K562 (cell line): ENCODE data around the gene ZNF454. TPM values are rescaled to one million over a fixed set of nuclear protein-coding genes. Genes with fewer than 3 reads are reported as not detected.

ENCODE experiments used
- ATAC-seq: fragments of 200-7000 bp; cut with Tn5 transposase; 3 replicates; pipeline ENCODE4 v1.9.1; 2020; ENCODE audit warnings: moderate library complexity
- Bru-seq: library from RNA; stranded (reverse); fragments of 400-500 nt; gene quantifications from one replicate; lab custom pipeline; 2021; lab: Mats Ljungman, UMichigan
- BruChase-seq, 2 experiments: library from RNA; stranded (reverse); fragments of 400-500 nt; gene quantifications; one replicate each; lab custom pipeline; 2021; lab: Mats Ljungman, UMichigan
- BruUV-seq: library from RNA; stranded (reverse); fragments of 400-500 nt; replicated peaks from 2 replicates; lab custom pipeline; 2021; lab: Mats Ljungman, UMichigan
- CTCF ChIA-PET: fragments of 300-600 bp; formaldehyde crosslinking; extraction: SDS; loops from one replicate; lab custom pipeline; 2021; ENCODE audit warnings: low intra/inter-chr PET ratio; lab: Yijun Ruan, JAX
- POLR2A ChIA-PET: fragments of 300-600, 350-650 bp; sonication (Branson Sonifier 250); formaldehyde crosslinking; extraction: SDS; loops from one replicate; lab custom pipeline; 2021; ENCODE audit warnings: antibody characterized with exemption, inconsistent platforms; lab: Yijun Ruan, JAX
- DNase-seq, 4 experiments: peaks; one replicate each; pipeline versions ENCODE4 v3.0.0 to v3.0.0-alpha.2; 2011 to 2018; ENCODE audit warnings: low spot score in 3 of 4, mixed read lengths in 3 of 4; ENCODE audit errors: extremely low read depth in 1 of 4
- FAIRE-seq: peaks from 2 replicates; lab custom pipeline; 2011; peaks lifted over from hg19 to GRCh38; lab: Jason Lieb, UNC
- H2AFZ ChIP-seq: 2 replicates; pipeline ENCODE4 v1.6.0; 2011; ENCODE audit warnings: low read depth, low read length, control low read depth, inconsistent platforms
- H3K27ac ChIP-seq: fragments of 200-600 bp; 3 replicates; pipeline ENCODE4 v1.8.0; 2011; ENCODE audit warnings: low read depth, mild to moderate bottlenecking, control low read depth, inconsistent platforms, low read length, moderate library complexity, mixed read lengths; ENCODE audit errors: extremely low read depth
- H3K27me3 ChIP-seq, 2 experiments: fragments of 300-600 bp in 1 of 2; 2 replicates in 1 of 2; 3 replicates in 1 of 2; pipeline versions ENCODE4 v1.6.0 to v1.8.0; 2011; ENCODE audit warnings: inconsistent platforms in 2 of 2, low read length in 2 of 2, mild to moderate bottlenecking in 1 of 2, mixed read lengths in 1 of 2, moderate library complexity in 1 of 2; ENCODE audit not compliant: control insufficient read depth in 2 of 2, insufficient read depth in 2 of 2
- H3K36me3 ChIP-seq: fragments of 300-600 bp; 3 replicates; pipeline ENCODE4 v1.8.0; 2011; ENCODE audit warnings: mild to moderate bottlenecking, low read length, inconsistent platforms; ENCODE audit not compliant: control insufficient read depth, insufficient read depth
- H3K4me1 ChIP-seq, 2 experiments: fragments of 200-600 bp in 1 of 2; replicated peaks in 1 of 2; 2 replicates in 1 of 2; 3 replicates in 1 of 2; pipeline versions ENCODE4 v1.5.1 to v1.8.0; 2011; ENCODE audit warnings: inconsistent platforms in 2 of 2, low read length in 2 of 2, mild to moderate bottlenecking in 1 of 2, mixed read lengths in 1 of 2, moderate library complexity in 1 of 2; ENCODE audit not compliant: control insufficient read depth in 2 of 2, insufficient read depth in 2 of 2
- H3K4me2 ChIP-seq: 2 replicates; pipeline ENCODE4 v1.6.1; 2011; ENCODE audit warnings: low read length, control low read depth, inconsistent platforms, mixed read lengths; ENCODE audit not compliant: insufficient read depth
- H3K4me3 ChIP-seq: fragments of 200-600 bp; sonication (generic), shearing (Covaris generic); 2 replicates; pipeline ENCODE4 v1.5.1; 2016; ENCODE audit warnings: control low read depth, inconsistent platforms
- H3K79me2 ChIP-seq: fragments of 200-600 bp; 3 replicates; pipeline ENCODE4 v1.8.0; 2011; ENCODE audit warnings: low read length, inconsistent platforms; ENCODE audit not compliant: control insufficient read depth, insufficient read depth
- H3K9ac ChIP-seq, 2 experiments: 2 replicates each; pipeline versions ENCODE4 v1.6.0 to v1.6.1; 2011; ENCODE audit warnings: low read depth in 2 of 2, low read length in 2 of 2, control low read depth in 1 of 2, inconsistent platforms in 1 of 2, mild to moderate bottlenecking in 1 of 2, mixed read lengths in 1 of 2; ENCODE audit not compliant: insufficient read depth in 1 of 2
- H3K9me1 ChIP-seq: one replicate; pipeline ENCODE4 v1.6.0; 2011; ENCODE audit warnings: inconsistent platforms, mild to moderate bottlenecking, low read length, moderate library complexity; ENCODE audit not compliant: control insufficient read depth, insufficient read depth
- H3K9me3 ChIP-seq: replicated peaks from 2 replicates; pipeline ENCODE4 v1.5.1; 2011; ENCODE audit warnings: low read depth, low read length, inconsistent platforms; ENCODE audit not compliant: control insufficient read depth, insufficient read depth
- H4K20me1 ChIP-seq: replicated peaks from 2 replicates; pipeline ENCODE4 v1.6.1; 2011; ENCODE audit warnings: low read length, inconsistent platforms, mixed read lengths; ENCODE audit not compliant: control insufficient read depth, insufficient read depth
- CSDE1 ChIP-seq, 2 experiments: fragments of 450-650 bp; IDR thresholded peaks; 2 replicates each; pipeline ENCODE4 v1.6.1; 2016; ENCODE audit warnings: mild to moderate bottlenecking in 1 of 2
- NRF1 ChIP-seq, 2 experiments: fragments of 450-650 bp; IDR thresholded peaks in 1 of 2; conservative IDR thresholded peaks in 1 of 2; 2 replicates each; pipeline ENCODE4 v1.6.1; 2014; ENCODE audit warnings: mild to moderate bottlenecking in 2 of 2
- WGBS: fragments of 100-300 bp; shearing (Covaris generic); methylation state at CpG from one replicate; pipeline ENCODE4 v1.1.6; 2016; ENCODE audit warnings: low coverage, mixed read lengths; ENCODE audit not compliant: insufficient coverage; ENCODE audit errors: missing lambda C conversion rate; 5-methylcytosine and 5-hydroxymethylcytosine counted together
- in situ Hi-C: fragments of 300-500 bp; cut with MboI; formaldehyde crosslinking; loops from 4 replicates; pipeline ENCODE4 v1.15.0; 2018; ENCODE audit warnings: inconsistent platforms, mixed read lengths
- intact Hi-C: fragments of 100-400 bp; cut with micrococcal nuclease; formaldehyde crosslinking; loops from 2 replicates; pipeline ENCODE4 v1.14.2; 2022
- long read RNA-seq, 3 experiments: library from polyadenylated mRNA in 2 of 3; library from RNA in 1 of 3; unstranded in 2 of 3; stranded (forward) in 1 of 3; transcript quantifications; one replicate each; pipeline ENCODE4 v2.0.0, GENCODE V29; 2019 to 2022
- polyA minus RNA-seq, 3 experiments: library from RNA; depleted of rRNA, polyadenylated mRNA; stranded (reverse); fragments of >200 nt; gene quantifications; 2 replicates each; pipeline ENCODE4 v1.2.3, GENCODE V29; 2011
- polyA plus RNA-seq, 8 experiments: library from polyadenylated mRNA; depleted of rRNA in 4 of 8; stranded (reverse) in 5 of 8; unstranded in 3 of 8; fragments of >200 nt; fragmentation: Nextera tagmentation in 2 of 8; fragmentation: Illumina TruSeq in 1 of 8; extraction: Ambion mirVana in 2 of 8; extraction: Trizol in 1 of 8; gene quantifications; 2 replicates each; pipeline versions ENCODE4 v1.2.1 to v1.2.3, GENCODE V29; 2011 to 2014; ENCODE audit warnings: inconsistent platforms in 1 of 8, missing spikeins in 1 of 8
- total RNA-seq, 7 experiments: library from RNA; depleted of rRNA in 6 of 7; stranded (reverse); fragments of >200 nt in 6 of 7; fragmentation: Illumina TruSeq in 2 of 7; extraction: Trizol in 2 of 7; gene quantifications; 2 replicates each; pipeline versions ENCODE4 v1.2.1 to v1.2.3, GENCODE V29; 2011 to 2021; ENCODE audit warnings: low replicate concordance in 1 of 7

The ZNF454 gene
- total RNA-seq (2011; cell fraction: chromatin; rRNA removed; ENCODE audit: low replicate concordance), result not detected in 2 replicates
- not detected in 2 replicates for total RNA-seq (2011; cell fraction: nucleolus; rRNA removed)
- total RNA-seq (2011; cell fraction: nucleoplasm; rRNA removed), result not detected in 2 replicates
- total RNA-seq (2014; rRNA removed), result not detected in 2 replicates
- total RNA-seq (2014; rRNA removed; fragmentation: Illumina TruSeq; extraction: Trizol), result not detected in 2 replicates
- total RNA-seq (2015; rRNA removed; fragmentation: Illumina TruSeq; extraction: Trizol), result not detected in 2 replicates
- not detected in 2 replicates for total RNA-seq (2021)
- polyA plus RNA-seq (2011; rRNA removed), result not detected in 2 replicates
- not detected in 2 replicates for polyA plus RNA-seq (2011; cell fraction: cytosol; rRNA removed)
- polyA plus RNA-seq (2011; cell fraction: nucleus; rRNA removed), result not detected in 2 replicates
- polyA plus RNA-seq (2012), result not detected in 2 replicates
- polyA plus RNA-seq (2014; fragmentation: Illumina TruSeq; extraction: Trizol), result not detected in 2 replicates
- polyA plus RNA-seq (2014; fragmentation: Nextera tagmentation; extraction: Ambion mirVana), result not detected
- not detected in 2 replicates for polyA plus RNA-seq (2014; rRNA removed)
- polyA minus RNA-seq (2011; rRNA and poly(A)+ RNA removed), result not detected in 2 replicates
- polyA minus RNA-seq (2011; cell fraction: cytosol; rRNA and poly(A)+ RNA removed), result not detected in 2 replicates
- polyA minus RNA-seq (2011; cell fraction: nucleus; rRNA and poly(A)+ RNA removed), result not detected in 2 replicates
- percentile 9 among the genes with signal in this experiment for Bru-seq, nascent RNA
- percentile 11 among the genes with signal in this experiment for BruChase-seq, experiment 1, labeled RNA remaining after a 2-hour chase
- percentile 4 among the genes with signal in this experiment for BruChase-seq, experiment 2, labeled RNA remaining after a 6-hour chase
- long read RNA-seq, experiment 1, result 0 reads
- long read RNA-seq, experiment 2, result 0 reads
- long read RNA-seq, experiment 3, result 0 reads

GRCh38 chr5:178940569-178941360 lies at the start of gene ZNF454:
Gene ZNF454 (plus strand): TSS chr5:178941198. CDS start chr5:178942792, 1,594 bp downstream.
- TF ChIP-seq NRF1 (conservative IDR thresholded peaks at IDR 0.05 in 1 of 2, IDR thresholded peaks at IDR 0.05 in 1 of 2) (peak in 1 of 2 experiments; percentile 25; a peak in 1 of 4 replicates), CSDE1 (IDR thresholded peaks at IDR 0.05) (no peak)
- no peaks in the 10 kb centered on the region for H3K79me2 ChIP-seq
- no peaks in the 10 kb centered on the region for H3K36me3 ChIP-seq
- no peak within 1 kb of the TSS for H3K9ac ChIP-seq
- H3K27ac ChIP-seq, result no peak within 1 kb of the TSS
- no peaks in the 10 kb centered on the region; a peak in 1 of 5 replicates for H3K4me1 ChIP-seq
- H3K9me3 ChIP-seq, result no peaks in the 10 kb centered on the region
- in situ Hi-C loops, result no loop called here
- no peak within 1 kb of the TSS for H3K4me2 ChIP-seq
- no peak for DNase-seq
- ChIA-PET POLR2A (no interaction called here), CTCF (no interaction called here)
- FAIRE-seq, result no peak
- no peaks in the 10 kb centered on the region for H3K9me1 ChIP-seq
- no peak within 1 kb of the TSS for H3K4me3 ChIP-seq
- no TSS peak for BruUV-seq
- no peak for ATAC-seq
- WGBS, result 16% methylated on average over 49 of the region's 69 CpGs
- no peak within 1 kb of the TSS for H2AFZ ChIP-seq
- no peaks in the 10 kb centered on the region for H4K20me1 ChIP-seq
- H3K27me3 ChIP-seq, result peaks cover 0 to 18% of the 10 kb centered on the region in 2 experiments; a peak in 3 of 5 replicates
- intact Hi-C loops, result no loop called here
